ENCODE data around the gene ARAP3.
"Not testable (repeated sequence)": the region's sequence is repeated elsewhere in the genome, so short reads cannot be mapped to it uniquely, and the experiment has no call there.

GRCh38 chr5:141609921-141610320 lies 72.1 kb downstream of the ARAP3 start:
- not testable (repeated sequence) for TF ChIP-seq CTCF (conservative IDR thresholded peaks at IDR 0.05; ENCODE audit: low read depth in 2 of 2); EZH2 (IDR thresholded peaks at IDR 0.05; ENCODE audit: low read depth, unreplicated experiment); CREB1 (CRISPR knock-in tag; IDR thresholded peaks at IDR 0.05; ENCODE audit: low read depth); POLR2AphosphoS5 (IDR thresholded peaks at IDR 0.05; ENCODE audit: low read depth); EZH2phosphoT487 (IDR thresholded peaks at IDR 0.05; ENCODE audit: unreplicated experiment); REST (IDR thresholded peaks at IDR 0.05; ENCODE audit: unreplicated experiment); JUNB (IDR thresholded peaks at IDR 0.05; ENCODE audit: unreplicated experiment); ETS1 (IDR thresholded peaks at IDR 0.05); STAT1 (IDR thresholded peaks at IDR 0.05; ENCODE audit: unreplicated experiment); ZNF114 (CRISPR knock-in tag; IDR thresholded peaks at IDR 0.05); NANOG (IDR thresholded peaks at IDR 0.05; ENCODE audit: borderline replicate concordance); ZNF331 (CRISPR knock-in tag; IDR thresholded peaks at IDR 0.05; ENCODE audit: low read depth)
